ENCODE data around the gene PLCB2. TPM values are rescaled to one million over a fixed set of nuclear protein-coding genes. Genes with fewer than 3 reads are reported as not detected.
A peak's percentile ranks its signal among the peaks of the same experiment; 100 is the strongest.

The PLCB2 gene, protein sequence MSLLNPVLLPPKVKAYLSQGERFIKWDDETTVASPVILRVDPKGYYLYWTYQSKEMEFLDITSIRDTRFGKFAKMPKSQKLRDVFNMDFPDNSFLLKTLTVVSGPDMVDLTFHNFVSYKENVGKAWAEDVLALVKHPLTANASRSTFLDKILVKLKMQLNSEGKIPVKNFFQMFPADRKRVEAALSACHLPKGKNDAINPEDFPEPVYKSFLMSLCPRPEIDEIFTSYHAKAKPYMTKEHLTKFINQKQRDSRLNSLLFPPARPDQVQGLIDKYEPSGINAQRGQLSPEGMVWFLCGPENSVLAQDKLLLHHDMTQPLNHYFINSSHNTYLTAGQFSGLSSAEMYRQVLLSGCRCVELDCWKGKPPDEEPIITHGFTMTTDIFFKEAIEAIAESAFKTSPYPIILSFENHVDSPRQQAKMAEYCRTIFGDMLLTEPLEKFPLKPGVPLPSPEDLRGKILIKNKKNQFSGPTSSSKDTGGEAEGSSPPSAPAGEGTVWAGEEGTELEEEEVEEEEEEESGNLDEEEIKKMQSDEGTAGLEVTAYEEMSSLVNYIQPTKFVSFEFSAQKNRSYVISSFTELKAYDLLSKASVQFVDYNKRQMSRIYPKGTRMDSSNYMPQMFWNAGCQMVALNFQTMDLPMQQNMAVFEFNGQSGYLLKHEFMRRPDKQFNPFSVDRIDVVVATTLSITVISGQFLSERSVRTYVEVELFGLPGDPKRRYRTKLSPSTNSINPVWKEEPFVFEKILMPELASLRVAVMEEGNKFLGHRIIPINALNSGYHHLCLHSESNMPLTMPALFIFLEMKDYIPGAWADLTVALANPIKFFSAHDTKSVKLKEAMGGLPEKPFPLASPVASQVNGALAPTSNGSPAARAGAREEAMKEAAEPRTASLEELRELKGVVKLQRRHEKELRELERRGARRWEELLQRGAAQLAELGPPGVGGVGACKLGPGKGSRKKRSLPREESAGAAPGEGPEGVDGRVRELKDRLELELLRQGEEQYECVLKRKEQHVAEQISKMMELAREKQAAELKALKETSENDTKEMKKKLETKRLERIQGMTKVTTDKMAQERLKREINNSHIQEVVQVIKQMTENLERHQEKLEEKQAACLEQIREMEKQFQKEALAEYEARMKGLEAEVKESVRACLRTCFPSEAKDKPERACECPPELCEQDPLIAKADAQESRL
- total RNA-seq = 1 to 10 TPM in 3 of 4 donors, under 1 TPM in 1; 0.34 to 3.0 (median 2.0) TPM

DNA sequence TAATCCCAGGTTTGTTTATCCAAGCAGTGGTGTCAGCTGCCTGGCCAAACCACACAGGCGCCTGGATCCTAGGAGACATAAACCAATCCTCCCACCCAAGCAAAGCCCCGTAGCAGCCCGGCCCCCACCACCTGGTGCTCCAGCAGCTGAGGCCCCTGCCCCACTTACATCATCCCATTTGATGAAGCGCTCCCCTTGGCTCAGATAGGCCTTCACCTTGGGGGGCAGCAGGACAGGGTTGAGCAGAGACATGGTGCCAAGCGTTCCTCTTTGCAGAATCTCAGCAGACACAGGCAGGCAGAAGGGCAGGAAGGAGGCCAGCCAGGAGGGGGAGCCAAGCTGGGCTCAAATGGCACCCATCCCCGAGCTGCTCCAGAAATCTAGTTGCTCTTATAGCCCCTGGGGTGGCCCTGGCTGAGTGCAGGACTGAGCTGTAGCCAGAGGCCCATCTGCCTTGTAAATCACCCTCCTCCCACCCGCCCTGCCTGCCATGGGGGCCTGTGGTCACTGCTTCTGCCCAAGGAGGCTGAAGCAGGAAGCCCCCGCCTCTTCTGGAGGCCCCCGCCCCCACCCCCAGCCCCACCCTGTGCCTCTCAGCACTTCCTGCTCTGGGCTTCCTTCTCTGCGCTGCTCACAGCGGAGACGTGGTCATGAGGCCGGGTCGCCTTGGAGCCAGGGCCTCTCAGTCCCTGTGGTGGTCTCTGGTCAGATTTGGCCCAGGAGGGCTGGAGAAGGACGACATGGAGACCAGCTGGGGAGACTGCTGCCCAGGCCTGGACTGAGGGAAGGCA is at the start of gene PLCB2:
PLCB2 (minus strand) TSS at position 515 of the 791 bp plus-strand sequence; CDS start at position 252, 263 bp downstream.
- Histone ChIP-seq H3K9me3 (no peaks in the 10 kb centered on the region), H3K27me3 (peaks cover 17% of the 10 kb centered on the region), H3K4me1 (no peaks in the 10 kb centered on the region), H3K36me3 (no peaks in the 10 kb centered on the region), H3K27ac (peak within 1 kb of the TSS; percentile 32), H3K4me3 (peak within 1 kb of the TSS; percentile 32)
- WGBS = 71% methylated on average over 11 of the region's 15 CpGs
- TF ChIP-seq POLR2A (IDR thresholded peaks at IDR 0.05) (no peak), EP300 (IDR thresholded peaks at IDR 0.05) (no peak), POLR2AphosphoS5 (IDR thresholded peaks at IDR 0.05) (no peak)
- TF ChIP-seq, protein P1, sequence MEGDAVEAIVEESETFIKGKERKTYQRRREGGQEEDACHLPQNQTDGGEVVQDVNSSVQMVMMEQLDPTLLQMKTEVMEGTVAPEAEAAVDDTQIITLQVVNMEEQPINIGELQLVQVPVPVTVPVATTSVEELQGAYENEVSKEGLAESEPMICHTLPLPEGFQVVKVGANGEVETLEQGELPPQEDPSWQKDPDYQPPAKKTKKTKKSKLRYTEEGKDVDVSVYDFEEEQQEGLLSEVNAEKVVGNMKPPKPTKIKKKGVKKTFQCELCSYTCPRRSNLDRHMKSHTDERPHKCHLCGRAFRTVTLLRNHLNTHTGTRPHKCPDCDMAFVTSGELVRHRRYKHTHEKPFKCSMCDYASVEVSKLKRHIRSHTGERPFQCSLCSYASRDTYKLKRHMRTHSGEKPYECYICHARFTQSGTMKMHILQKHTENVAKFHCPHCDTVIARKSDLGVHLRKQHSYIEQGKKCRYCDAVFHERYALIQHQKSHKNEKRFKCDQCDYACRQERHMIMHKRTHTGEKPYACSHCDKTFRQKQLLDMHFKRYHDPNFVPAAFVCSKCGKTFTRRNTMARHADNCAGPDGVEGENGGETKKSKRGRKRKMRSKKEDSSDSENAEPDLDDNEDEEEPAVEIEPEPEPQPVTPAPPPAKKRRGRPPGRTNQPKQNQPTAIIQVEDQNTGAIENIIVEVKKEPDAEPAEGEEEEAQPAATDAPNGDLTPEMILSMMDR (IDR thresholded peaks at IDR 0.05) = no peak
- DNase-seq (ENCODE audit: low spot score in 2 of 2) = no peak

- peaks cover 15% of the 10 kb centered on the region for H3K4me1 ChIP-seq
- TF ChIP-seq POLR2A (IDR thresholded peaks at IDR 0.05) = no peak
- TF ChIP-seq POLR2AphosphoS5 (IDR thresholded peaks at IDR 0.05) = no peak
- TF ChIP-seq, protein P1 (IDR thresholded peaks at IDR 0.05) = no peak
- TF ChIP-seq EP300 (IDR thresholded peaks at IDR 0.05) = no peak
- H3K27ac ChIP-seq = no peak overlapping the region
- H3K4me3 ChIP-seq = no peak overlapping the region
- H3K36me3 ChIP-seq = no peaks in the 10 kb centered on the region
- DNase-seq (ENCODE audit: low spot score in 2 of 2) = no peak
- H3K9me3 ChIP-seq = no peaks in the 10 kb centered on the region
- WGBS = 71% methylated on average over 1 of the region's 1 CpG
- H3K27me3 ChIP-seq = peaks cover 6% of the 10 kb centered on the region
These were observed 49.5 kb upstream of the PLCB2 start for GRCh38 chr15:40357246-40357645.

GRCh38 chr15:40355976-40356585 is 48.3 kb upstream of the PLCB2 start:
- Histone ChIP-seq H3K36me3 (no peaks in the 10 kb centered on the region), H3K9me3 (no peaks in the 10 kb centered on the region), H3K4me3 (no peak overlapping the region), H3K27me3 (peaks cover 6% of the 10 kb centered on the region), H3K4me1 (peaks cover 15% of the 10 kb centered on the region), H3K27ac (no peak overlapping the region)
- DNase-seq (ENCODE audit: low spot score in 2 of 2) = no peak
- WGBS = no CpG with 5 or more reads among the region's 5 CpGs
- TF ChIP-seq EP300 (IDR thresholded peaks at IDR 0.05) = no peak
- TF ChIP-seq, protein P1 (IDR thresholded peaks at IDR 0.05) = no peak

- no peaks in the 10 kb centered on the region for H3K9me3 ChIP-seq
- no peaks in the 10 kb centered on the region for H3K36me3 ChIP-seq
- H3K4me3 ChIP-seq = no peak overlapping the region
- peaks cover 15% of the 10 kb centered on the region for H3K4me1 ChIP-seq
- no peak for TF ChIP-seq EP300 (IDR thresholded peaks at IDR 0.05)
- TF ChIP-seq POLR2A (IDR thresholded peaks at IDR 0.05) = no peak
- no peak for TF ChIP-seq POLR2AphosphoS5 (IDR thresholded peaks at IDR 0.05)
- TF ChIP-seq, protein P1 (IDR thresholded peaks at IDR 0.05) = no peak
- DNase-seq (ENCODE audit: low spot score in 2 of 2) = no peak
- H3K27ac ChIP-seq = no peak overlapping the region
- peaks cover 6% of the 10 kb centered on the region for H3K27me3 ChIP-seq
- WGBS = 48% methylated on average over 9 of the region's 9 CpGs
These were observed 46.9 kb upstream of the PLCB2 start for GRCh38 chr15:40354408-40355171.

All from suprapubic skin (tissue), 4 donors.